HepG2 (cell line): ENCODE results near the gene MBTPS1. TPM values are rescaled to one million over a fixed set of nuclear protein-coding genes. Genes with fewer than 3 reads are reported as not detected.

Experiments
- AKAP8 ChIP-seq: sonication (generic); formaldehyde crosslinking; IDR thresholded peaks from 2 replicates; pipeline ENCODE4 v1.5.1; 2020; ENCODE audit warnings: mild to moderate bottlenecking, missing genetic modification reagents
- ARID3A ChIP-seq: IDR thresholded peaks from 2 replicates; pipeline ENCODE4 v1.6.1; 2012; ENCODE audit warnings: low read depth, low read length, improper control_type of control experiment
- CAMTA2 ChIP-seq: sonication (generic); formaldehyde crosslinking; IDR thresholded peaks from 2 replicates; pipeline ENCODE4 v1.4.0; 2020; ENCODE audit warnings: mild to moderate bottlenecking, missing genetic modification reagents, borderline replicate concordance
- DMTF1 ChIP-seq: sonication (generic); formaldehyde crosslinking; IDR thresholded peaks from 2 replicates; pipeline ENCODE4 v1.4.0; 2020; ENCODE audit warnings: mild to moderate bottlenecking, missing genetic modification reagents
- GZF1 ChIP-seq: sonication (generic); formaldehyde crosslinking; IDR thresholded peaks from 2 replicates; pipeline ENCODE4 v1.5.1; 2020; ENCODE audit warnings: mild to moderate bottlenecking, missing genetic modification reagents
- HBP1 ChIP-seq: IDR thresholded peaks from 2 replicates; pipeline ENCODE4 v1.6.1; 2016; ENCODE audit warnings: low read depth, control low read depth
- KDM4B ChIP-seq: sonication (generic); formaldehyde crosslinking; IDR thresholded peaks from 2 replicates; pipeline ENCODE4 v1.4.0; 2020; ENCODE audit warnings: missing genetic modification reagents
- KLF16 ChIP-seq, 2 experiments: sonication (generic) in 1 of 2; formaldehyde crosslinking in 1 of 2; IDR thresholded peaks; 2 replicates each; pipeline versions ENCODE4 v1.6.1 to v1.8.0; 2016 to 2023; ENCODE audit warnings: missing genetic modification reagents in 2 of 2, missing compliant biosample characterization in 1 of 2
- MED1 ChIP-seq: sonication (generic); formaldehyde crosslinking; IDR thresholded peaks from 2 replicates; pipeline ENCODE4 v1.4.0; 2020; ENCODE audit warnings: missing genetic modification reagents
- MIER3 ChIP-seq: IDR thresholded peaks from 2 replicates; pipeline ENCODE4 v1.6.1; 2016; ENCODE audit warnings: missing compliant biosample characterization, borderline replicate concordance
- MTA3 ChIP-seq: sonication (generic); formaldehyde crosslinking; IDR thresholded peaks from 2 replicates; pipeline ENCODE4 v1.4.0; 2020; ENCODE audit warnings: missing genetic modification reagents
- PAX8 ChIP-seq: sonication (generic); formaldehyde crosslinking; IDR thresholded peaks from 2 replicates; pipeline ENCODE4 v1.8.0; 2022; ENCODE audit warnings: mild to moderate bottlenecking, missing genetic modification reagents, borderline replicate concordance
- RFX5 ChIP-seq: IDR thresholded peaks from 2 replicates; pipeline ENCODE4 v1.6.1; 2011; ENCODE audit warnings: low read depth, low read length, improper control_type of control experiment
- SRSF9 ChIP-seq: fragments of 200-400 bp; formaldehyde crosslinking; IDR thresholded peaks from 2 replicates; pipeline ENCODE4 v1.6.1; 2018; ENCODE audit warnings: borderline replicate concordance, mild to moderate bottlenecking, low read depth, low read length; ENCODE audit not compliant: insufficient read depth, poor library complexity, severe bottlenecking
- TRIM24 ChIP-seq: sonication (generic); formaldehyde crosslinking; IDR thresholded peaks from 2 replicates; pipeline ENCODE4 v1.8.0; 2022; ENCODE audit warnings: mild to moderate bottlenecking, missing genetic modification reagents
- ZNF142 ChIP-seq: sonication (generic); formaldehyde crosslinking; IDR thresholded peaks from 2 replicates; pipeline ENCODE4 v1.4.0; 2020; ENCODE audit warnings: missing genetic modification reagents
- ZNF251 ChIP-seq: sonication (generic); formaldehyde crosslinking; IDR thresholded peaks from 2 replicates; pipeline ENCODE4 v1.9.0; 2021; ENCODE audit warnings: mild to moderate bottlenecking, missing genetic modification reagents
- ZNF329 ChIP-seq: sonication (generic); formaldehyde crosslinking; IDR thresholded peaks from 2 replicates; pipeline ENCODE4 v1.9.0; 2021; ENCODE audit warnings: low read depth, mild to moderate bottlenecking, missing genetic modification reagents
- ZNF703 ChIP-seq: sonication (generic); formaldehyde crosslinking; IDR thresholded peaks from 2 replicates; pipeline ENCODE4 v1.5.1; 2020; ENCODE audit warnings: missing genetic modification reagents, mild to moderate bottlenecking, moderate library complexity, borderline replicate concordance
- ZNF878 ChIP-seq: sonication (generic); formaldehyde crosslinking; IDR thresholded peaks from 2 replicates; pipeline ENCODE4 v1.8.1; 2023; ENCODE audit warnings: mild to moderate bottlenecking, missing genetic modification reagents, moderate library complexity
- polyA plus RNA-seq, 8 experiments: library from polyadenylated mRNA; depleted of rRNA in 3 of 8; stranded (reverse) in 7 of 8; unstranded in 1 of 8; fragments of >200 nt; fragmentation: Illumina TruSeq in 4 of 8; extraction: Trizol in 4 of 8; gene quantifications; 2 replicates each; pipeline versions ENCODE4 v1.2.1 to v1.2.3, GENCODE V29; 2011 to 2016; ENCODE audit warnings: low read depth in 4 of 8, missing spikeins in 1 of 8, mixed read lengths in 1 of 8; ENCODE audit not compliant: insufficient read depth in 1 of 8
- total RNA-seq, 5 experiments: library from RNA; depleted of rRNA; stranded (reverse); fragments of >200 nt; fragmentation: Illumina TruSeq; extraction: Trizol; gene quantifications; 2 replicates each; pipeline ENCODE4 v1.2.3, GENCODE V29; 2016; ENCODE audit warnings: low read depth in 1 of 5

MBTPS1 gene
- total and polyA plus RNA-seq, 2 of the 13 experiments (the other 11 are each of a cell fraction or from before 2014, with no cell fraction given), result 56.7 to 91.3 TPM

- TF ChIP-seq ARID3A (no peak), AKAP8 (CRISPR knock-in tag) (no peak), ZNF142 (CRISPR knock-in tag) (no peak), CAMTA2 (CRISPR knock-in tag) (no peak), HBP1 (CRISPR knock-in tag) (no peak), TRIM24 (no peak), DMTF1 (CRISPR knock-in tag) (no peak), KLF16 (CRISPR knock-in tag; IDR thresholded peaks at IDR 0.05) (no peak), MTA3 (CRISPR knock-in tag) (no peak), ZNF703 (no peak), PAX8 (CRISPR knock-in tag) (no peak), KDM4B (CRISPR knock-in tag) (no peak), MED1 (CRISPR knock-in tag) (no peak), SRSF9 (no peak), ZNF878 (CRISPR knock-in tag) (no peak), ZNF329 (CRISPR knock-in tag) (no peak), GZF1 (no peak), MIER3 (CRISPR knock-in tag) (no peak), RFX5 (no peak), ZNF251 (CRISPR knock-in tag) (no peak)
Measured at GRCh38 chr16:84141143-84141670, 24.5 kb upstream of the MBTPS1 start (continued).
